Adipocyte (in vitro differentiated cells): ENCODE data around the gene GJB5.
"Not testable (repeated sequence)": the region's sequence is repeated elsewhere in the genome, so short reads cannot be mapped to it uniquely, and the experiment has no call there.

Experiments used
- DNase-seq: peaks from one replicate; pipeline ENCODE4 v3.0.0-alpha.2; 2015; ENCODE audit warnings: low read depth
- H3K27me3 ChIP-seq: replicated peaks from 2 replicates; pipeline ENCODE4 v1.7.0; 2013; ENCODE audit warnings: mild to moderate bottlenecking, low read length, moderate library complexity; ENCODE audit not compliant: control insufficient read depth, insufficient read depth
- H3K36me3 ChIP-seq: 2 replicates; pipeline ENCODE4 v1.7.0; 2013; ENCODE audit warnings: low read length, mild to moderate bottlenecking, moderate library complexity; ENCODE audit not compliant: control insufficient read depth, insufficient read depth, severe bottlenecking
- H3K4me1 ChIP-seq: 2 replicates; pipeline ENCODE4 v1.7.0; 2013; ENCODE audit warnings: mild to moderate bottlenecking, low read length, moderate library complexity; ENCODE audit not compliant: control insufficient read depth, insufficient read depth
- H3K4me3 ChIP-seq: 2 replicates; pipeline ENCODE4 v1.7.0; 2013; ENCODE audit warnings: mild to moderate bottlenecking, low read length, moderate library complexity
- H3K9ac ChIP-seq: 2 replicates; pipeline ENCODE4 v1.7.0; 2013; ENCODE audit warnings: mild to moderate bottlenecking, low read length, moderate library complexity
- H3K9me3 ChIP-seq: 2 replicates; pipeline ENCODE4 v1.7.0; 2013; ENCODE audit warnings: mild to moderate bottlenecking, low read length, moderate library complexity; ENCODE audit not compliant: control insufficient read depth

The GJB5 gene

GRCh38 chr1:34721646-34722355 lies 33.0 kb upstream of the GJB5 start:
- H3K4me3 ChIP-seq, result no peak overlapping the region
- DNase-seq, result no peak
- H3K9me3 ChIP-seq, result peaks cover 6% of the 10 kb centered on the region
- no peaks in the 10 kb centered on the region for H3K36me3 ChIP-seq
- no peak overlapping the region for H3K9ac ChIP-seq
- H3K27me3 ChIP-seq, result peaks cover 66% of the 10 kb centered on the region
- no peaks in the 10 kb centered on the region for H3K4me1 ChIP-seq

GRCh38 chr1:34726861-34727260 lies 28.0 kb upstream of the GJB5 start:
- DNase-seq, result no peak
- Histone ChIP-seq H3K4me1 (no peaks in the 10 kb centered on the region), H3K27me3 (peaks cover 48% of the 10 kb centered on the region), H3K4me3 (no peak overlapping the region), H3K9me3 (no peaks in the 10 kb centered on the region), H3K36me3 (no peaks in the 10 kb centered on the region), H3K9ac (no peak overlapping the region)

GRCh38 chr1:34730485-34730884 lies 24.4 kb upstream of the GJB5 start:
- H3K27me3 ChIP-seq, result peaks cover 48% of the 10 kb centered on the region
- no peak overlapping the region for H3K4me3 ChIP-seq
- no peaks in the 10 kb centered on the region for H3K4me1 ChIP-seq
- no peaks in the 10 kb centered on the region for H3K9me3 ChIP-seq
- H3K9ac ChIP-seq, result no peak overlapping the region
- H3K36me3 ChIP-seq, result no peaks in the 10 kb centered on the region
- DNase-seq, result no peak

GRCh38 chr1:34732831-34733230 lies 22.0 kb upstream of the GJB5 start:
- H3K27me3 ChIP-seq, result peaks cover 45% of the 10 kb centered on the region
- not testable (repeated sequence) for H3K9me3 ChIP-seq, H3K9ac ChIP-seq, H3K4me3 ChIP-seq, H3K36me3 ChIP-seq, H3K4me1 ChIP-seq, DNase-seq

GRCh38 chr1:34736692-34737091 lies 18.2 kb upstream of the GJB5 start:
- no peaks in the 10 kb centered on the region for H3K36me3 ChIP-seq

GRCh38 chr1:34737236-34737635 lies 17.6 kb upstream of the GJB5 start:
- H3K4me3 ChIP-seq, H3K36me3 ChIP-seq: not testable (repeated sequence)

More at GRCh38 chr1:34736692-34737091, 18.2 kb upstream of the GJB5 start:
- no peaks in the 10 kb centered on the region for H3K4me1 ChIP-seq
- H3K9ac ChIP-seq, result no peak overlapping the region
- no peaks in the 10 kb centered on the region for H3K9me3 ChIP-seq
- H3K4me3 ChIP-seq, result no peak overlapping the region
- H3K27me3 ChIP-seq, result peaks cover 52% of the 10 kb centered on the region
- no peak for DNase-seq

GRCh38 chr1:34739613-34740012 lies 15.2 kb upstream of the GJB5 start:
- DNase-seq, result no peak
- no peak overlapping the region for H3K4me3 ChIP-seq
- no peaks in the 10 kb centered on the region for H3K9me3 ChIP-seq
- peaks cover 50% of the 10 kb centered on the region for H3K27me3 ChIP-seq
- H3K9ac ChIP-seq, result no peak overlapping the region
- H3K4me1 ChIP-seq, result no peaks in the 10 kb centered on the region
- no peaks in the 10 kb centered on the region for H3K36me3 ChIP-seq

More at GRCh38 chr1:34737236-34737635, 17.6 kb upstream of the GJB5 start:
- not testable (repeated sequence) for H3K4me1 ChIP-seq, H3K9ac ChIP-seq, DNase-seq, H3K9me3 ChIP-seq
- peaks cover 54% of the 10 kb centered on the region for H3K27me3 ChIP-seq

GRCh38 chr1:34740161-34740868 lies 14.5 kb upstream of the GJB5 start:
- Histone ChIP-seq H3K9ac (no peak overlapping the region), H3K4me1 (no peaks in the 10 kb centered on the region), H3K4me3 (no peak overlapping the region), H3K9me3 (no peaks in the 10 kb centered on the region), H3K36me3 (no peaks in the 10 kb centered on the region), H3K27me3 (peaks cover 50% of the 10 kb centered on the region)
- DNase-seq, result no peak

GRCh38 chr1:34742667-34743270 lies 12.1 kb upstream of the GJB5 start:
- Histone ChIP-seq H3K9me3 (no peaks in the 10 kb centered on the region), H3K9ac (no peak overlapping the region), H3K4me3 (no peak overlapping the region), H3K36me3 (no peaks in the 10 kb centered on the region), H3K27me3 (peaks cover 45% of the 10 kb centered on the region), H3K4me1 (no peaks in the 10 kb centered on the region)
- peak; percentile 83 for DNase-seq

GRCh38 chr1:34743775-34744174 lies 11.1 kb upstream of the GJB5 start:
- DNase-seq, result no peak
- Histone ChIP-seq H3K9me3 (no peaks in the 10 kb centered on the region), H3K36me3 (no peaks in the 10 kb centered on the region), H3K4me3 (no peak overlapping the region), H3K4me1 (no peaks in the 10 kb centered on the region), H3K9ac (no peak overlapping the region), H3K27me3 (peaks cover 51% of the 10 kb centered on the region)

- no peak overlapping the region for H3K9ac ChIP-seq
- H3K36me3 ChIP-seq, result no peaks in the 10 kb centered on the region
- no peak overlapping the region for H3K4me3 ChIP-seq
- no peak for DNase-seq
- no peaks in the 10 kb centered on the region for H3K4me1 ChIP-seq
- peaks cover 43% of the 10 kb centered on the region for H3K27me3 ChIP-seq
- H3K9me3 ChIP-seq, result no peaks in the 10 kb centered on the region
These were observed 10.0 kb upstream of the GJB5 start for GRCh38 chr1:34744851-34745250.
